Loucy (cell line): ENCODE results near the gene RPUSD1.

Experiments used
- EZH2phosphoT487 ChIP-seq: fragments of 200-600 bp; IDR thresholded peaks from 2 replicates; pipeline ENCODE4 v1.6.1; 2018; ENCODE audit warnings: antibody characterized with exemption, mild to moderate bottlenecking, moderate library complexity, borderline replicate concordance
- TF ChIP-seq, protein P1 (sequence below): fragments of 200-600 bp; sonication (generic); conservative IDR thresholded peaks from 2 replicates; pipeline ENCODE4 v1.5.1; 2014; ENCODE audit warnings: mild to moderate bottlenecking, antibody characterized with exemption, low read length

GRCh38 chr16:836221-836620, 48.0 kb upstream of the RPUSD1 start:
- TF ChIP-seq, protein P1, sequence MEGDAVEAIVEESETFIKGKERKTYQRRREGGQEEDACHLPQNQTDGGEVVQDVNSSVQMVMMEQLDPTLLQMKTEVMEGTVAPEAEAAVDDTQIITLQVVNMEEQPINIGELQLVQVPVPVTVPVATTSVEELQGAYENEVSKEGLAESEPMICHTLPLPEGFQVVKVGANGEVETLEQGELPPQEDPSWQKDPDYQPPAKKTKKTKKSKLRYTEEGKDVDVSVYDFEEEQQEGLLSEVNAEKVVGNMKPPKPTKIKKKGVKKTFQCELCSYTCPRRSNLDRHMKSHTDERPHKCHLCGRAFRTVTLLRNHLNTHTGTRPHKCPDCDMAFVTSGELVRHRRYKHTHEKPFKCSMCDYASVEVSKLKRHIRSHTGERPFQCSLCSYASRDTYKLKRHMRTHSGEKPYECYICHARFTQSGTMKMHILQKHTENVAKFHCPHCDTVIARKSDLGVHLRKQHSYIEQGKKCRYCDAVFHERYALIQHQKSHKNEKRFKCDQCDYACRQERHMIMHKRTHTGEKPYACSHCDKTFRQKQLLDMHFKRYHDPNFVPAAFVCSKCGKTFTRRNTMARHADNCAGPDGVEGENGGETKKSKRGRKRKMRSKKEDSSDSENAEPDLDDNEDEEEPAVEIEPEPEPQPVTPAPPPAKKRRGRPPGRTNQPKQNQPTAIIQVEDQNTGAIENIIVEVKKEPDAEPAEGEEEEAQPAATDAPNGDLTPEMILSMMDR: no peak
- TF ChIP-seq EZH2phosphoT487: no peak
